SK-N-SH (cell line): ENCODE results near the gene STXBP6. TPM values are rescaled to one million over a fixed set of nuclear protein-coding genes. Genes with fewer than 3 reads are reported as not detected.

Source experiments
- CTCF ChIA-PET: fragments of 300-600, 350-600 bp; formaldehyde crosslinking; extraction: SDS; loops from one replicate; lab custom pipeline; 2021; lab: Yijun Ruan, JAX
- POLR2A ChIA-PET: fragments of 350-600 bp; sonication (Branson Sonifier 250); formaldehyde crosslinking; extraction: SDS; loops from one replicate; lab custom pipeline; 2020; ENCODE audit warnings: antibody characterized with exemption, inconsistent platforms; lab: Yijun Ruan, JAX
- DNase-seq: peaks from one replicate; pipeline ENCODE4 v3.0.0; 2012
- H2AFZ ChIP-seq: fragments of 200-600 bp; sonication (generic); 2 replicates; pipeline ENCODE4 v1.8.1; 2016; ENCODE audit warnings: antibody characterized with exemption, mild to moderate bottlenecking, low read depth
- H3F3A ChIP-seq: fragments of 200-600 bp; sonication (generic); replicated peaks from 2 replicates; pipeline ENCODE3; 2016; ENCODE audit warnings: antibody characterized with exemption, mild to moderate bottlenecking; ENCODE audit not compliant: insufficient read depth
- H3K27ac ChIP-seq, 2 experiments: fragments of 200-500 bp in 1 of 2; fragments of 200-600 bp in 1 of 2; sonication (Bioruptor generic) in 1 of 2; sonication (generic), shearing (Covaris generic) in 1 of 2; 2 replicates each; pipeline versions ENCODE4 v1.5.1 to v1.6.1; 2014 to 2016; ENCODE audit warnings: low read depth in 2 of 2, inconsistent platforms in 1 of 2, low read length in 1 of 2, mild to moderate bottlenecking in 1 of 2, mixed read lengths in 1 of 2
- H3K27me3 ChIP-seq: fragments of 200-600 bp; sonication (generic), shearing (Covaris generic); 2 replicates; pipeline ENCODE4 v1.6.1; 2016; ENCODE audit warnings: mixed run types; ENCODE audit not compliant: insufficient read depth
- H3K36me3 ChIP-seq, 2 experiments: fragments of 200-500 bp in 1 of 2; fragments of 200-600 bp in 1 of 2; sonication (Bioruptor generic) in 1 of 2; sonication (generic) in 1 of 2; replicated peaks in 1 of 2; 2 replicates each; pipeline versions ENCODE3 to v1.5.1; 2014 to 2016; ENCODE audit warnings: low read length in 1 of 2, mild to moderate bottlenecking in 1 of 2; ENCODE audit not compliant: insufficient read depth in 2 of 2, control insufficient read depth in 1 of 2
- H3K4me1 ChIP-seq, 2 experiments: fragments of 200-500 bp in 1 of 2; fragments of 200-600 bp in 1 of 2; sonication (Bioruptor generic) in 1 of 2; sonication (generic), shearing (Covaris generic) in 1 of 2; 2 replicates each; pipeline versions ENCODE4 v1.5.1 to v1.6.1; 2014 to 2016; ENCODE audit warnings: low read depth in 1 of 2, low read length in 1 of 2, mixed run types in 1 of 2; ENCODE audit not compliant: insufficient read depth in 2 of 2, control insufficient read depth in 1 of 2
- H3K4me2 ChIP-seq: fragments of 200-600 bp; sonication (generic), shearing (Covaris generic); 2 replicates; pipeline ENCODE4 v1.6.1; 2017; ENCODE audit warnings: mixed run types
- H3K4me3 ChIP-seq, 2 experiments: fragments of 200-500 bp in 1 of 2; fragments of 200-600 bp in 1 of 2; sonication (Bioruptor generic) in 1 of 2; sonication (generic), shearing (Covaris generic) in 1 of 2; 2 replicates each; pipeline versions ENCODE4 v1.5.1 to v1.8.1; 2014 to 2016; ENCODE audit warnings: low read depth in 2 of 2, inconsistent platforms in 1 of 2, low read length in 1 of 2, mild to moderate bottlenecking in 1 of 2, mixed read lengths in 1 of 2, moderate library complexity in 1 of 2
- H3K79me2 ChIP-seq: fragments of 200-600 bp; sonication (generic); 2 replicates; pipeline ENCODE4 v1.8.1; 2017; ENCODE audit warnings: mild to moderate bottlenecking; ENCODE audit not compliant: insufficient read depth
- H3K9ac ChIP-seq: fragments of 200-600 bp; sonication (generic); 2 replicates; pipeline ENCODE4 v1.6.1; 2017; ENCODE audit warnings: mixed run types
- H3K9me2 ChIP-seq: fragments of 200-600 bp; sonication (generic); 2 replicates; pipeline ENCODE4 v1.6.1; 2017; ENCODE audit warnings: mixed run types
- H3K9me3 ChIP-seq: fragments of 200-600 bp; sonication (generic); 2 replicates; pipeline ENCODE4 v1.6.1; 2017; ENCODE audit warnings: mixed run types, mild to moderate bottlenecking, moderate library complexity
- H4K20me1 ChIP-seq: fragments of 200-600 bp; sonication (generic); 2 replicates; pipeline ENCODE4 v1.6.1; 2017; ENCODE audit warnings: mild to moderate bottlenecking, mixed run types; ENCODE audit not compliant: insufficient read depth
- CHD2 ChIP-seq: fragments of 150-350 bp; IDR thresholded peaks from 2 replicates; pipeline ENCODE4 v1.6.1; 2018; ENCODE audit warnings: low read length; ENCODE audit not compliant: partially characterized antibody
- EZH2phosphoT487 ChIP-seq: fragments of 200-600 bp; sonication (generic); IDR thresholded peaks from 2 replicates; pipeline ENCODE4 v1.6.1; 2017; ENCODE audit warnings: low read depth, mixed run types, mild to moderate bottlenecking, antibody characterized with exemption, moderate library complexity, borderline replicate concordance
- FOXJ3 ChIP-seq: sonication (generic); formaldehyde crosslinking; IDR thresholded peaks from 2 replicates; pipeline ENCODE4 v1.5.1; 2020; ENCODE audit warnings: mild to moderate bottlenecking, missing genetic modification reagents
- GABPA ChIP-seq: IDR thresholded peaks from 2 replicates; pipeline ENCODE4 v1.4.0; 2012; ENCODE audit warnings: low read depth, mild to moderate bottlenecking
- MXI1 ChIP-seq: IDR thresholded peaks from 2 replicates; pipeline ENCODE4 v1.6.1; 2012; ENCODE audit warnings: mild to moderate bottlenecking, low read depth, low read length, improper control_type of control experiment
- RCOR1 ChIP-seq: fragments of 150-350 bp; IDR thresholded peaks from 2 replicates; pipeline ENCODE4 v1.6.1; 2017; ENCODE audit warnings: antibody characterized with exemption, low read length
- RXRA ChIP-seq: IDR thresholded peaks from 2 replicates; pipeline ENCODE4 v1.4.0; 2012; ENCODE audit warnings: low read depth, mild to moderate bottlenecking, borderline replicate concordance
- TAF1 ChIP-seq: IDR thresholded peaks from 2 replicates; pipeline ENCODE4 v1.6.1; 2012; ENCODE audit warnings: low read depth, mild to moderate bottlenecking, low read length, moderate library complexity, borderline replicate concordance
- TCF12 ChIP-seq: IDR thresholded peaks from 2 replicates; pipeline ENCODE4 v1.4.0; 2012
- TEAD4 ChIP-seq: IDR thresholded peaks from 2 replicates; pipeline ENCODE4 v1.4.0; 2012; ENCODE audit warnings: mild to moderate bottlenecking, borderline replicate concordance; ENCODE audit not compliant: insufficient read depth
- WGBS: methylation state at CpG from one replicate; pipeline ENCODE4 v1.1.6; 2017; ENCODE audit warnings: low lambda C conversion rate; 5-methylcytosine and 5-hydroxymethylcytosine counted together
- polyA plus RNA-seq, 3 experiments: library from polyadenylated mRNA; depleted of rRNA; stranded (reverse); fragments of >200 nt; gene quantifications; 2 replicates each; pipeline ENCODE4 v1.2.3, GENCODE V29; 2012
- TF ChIP-seq, protein P1 (sequence below): IDR thresholded peaks from 2 replicates; pipeline ENCODE4 v1.4.0; 2012; ENCODE audit warnings: low read depth, borderline replicate concordance
- TF ChIP-seq, protein P2 (sequence below): IDR thresholded peaks from 2 replicates; pipeline ENCODE4 v1.4.0; 2012; ENCODE audit warnings: low read depth, borderline replicate concordance
- TF ChIP-seq, protein P3 (sequence below): IDR thresholded peaks from 2 replicates; pipeline ENCODE4 v1.4.0; 2012; ENCODE audit warnings: low read depth
- TF ChIP-seq, protein P4 (sequence below): fragments of 150-350 bp; IDR thresholded peaks from 2 replicates; pipeline ENCODE4 v1.6.1; 2016; ENCODE audit warnings: mild to moderate bottlenecking, low read depth, low read length
- TF ChIP-seq, protein P5 (sequence below): IDR thresholded peaks from 2 replicates; pipeline ENCODE4; 2012

The STXBP6 gene
- polyA plus RNA-seq, 1 of the 3 experiments (the other 2 are of a cell fraction): 0.16 TPM

DNA sequence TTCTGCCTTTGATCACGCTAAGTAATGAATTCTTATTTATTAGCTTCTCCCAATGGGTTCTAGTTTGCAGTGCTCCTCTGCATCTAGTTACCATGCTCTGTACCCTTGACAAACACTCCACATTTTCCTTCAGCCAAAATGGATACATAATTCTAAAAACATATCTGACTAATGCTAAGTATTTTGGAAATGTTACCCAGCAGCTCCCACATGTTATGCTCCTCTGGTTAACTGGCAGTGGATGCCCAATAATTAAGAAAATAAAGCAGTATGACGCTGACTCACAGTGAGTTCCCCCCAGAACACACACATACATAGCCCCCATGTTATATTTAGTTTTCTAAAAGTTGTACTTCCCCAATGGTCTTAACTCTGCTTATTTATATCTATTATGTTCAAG is 74.6 kb downstream of the STXBP6 start (continued):
- TF ChIP-seq, protein P1, sequence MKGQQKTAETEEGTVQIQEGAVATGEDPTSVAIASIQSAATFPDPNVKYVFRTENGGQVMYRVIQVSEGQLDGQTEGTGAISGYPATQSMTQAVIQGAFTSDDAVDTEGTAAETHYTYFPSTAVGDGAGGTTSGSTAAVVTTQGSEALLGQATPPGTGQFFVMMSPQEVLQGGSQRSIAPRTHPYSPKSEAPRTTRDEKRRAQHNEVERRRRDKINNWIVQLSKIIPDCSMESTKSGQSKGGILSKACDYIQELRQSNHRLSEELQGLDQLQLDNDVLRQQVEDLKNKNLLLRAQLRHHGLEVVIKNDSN: no peak

DNA sequence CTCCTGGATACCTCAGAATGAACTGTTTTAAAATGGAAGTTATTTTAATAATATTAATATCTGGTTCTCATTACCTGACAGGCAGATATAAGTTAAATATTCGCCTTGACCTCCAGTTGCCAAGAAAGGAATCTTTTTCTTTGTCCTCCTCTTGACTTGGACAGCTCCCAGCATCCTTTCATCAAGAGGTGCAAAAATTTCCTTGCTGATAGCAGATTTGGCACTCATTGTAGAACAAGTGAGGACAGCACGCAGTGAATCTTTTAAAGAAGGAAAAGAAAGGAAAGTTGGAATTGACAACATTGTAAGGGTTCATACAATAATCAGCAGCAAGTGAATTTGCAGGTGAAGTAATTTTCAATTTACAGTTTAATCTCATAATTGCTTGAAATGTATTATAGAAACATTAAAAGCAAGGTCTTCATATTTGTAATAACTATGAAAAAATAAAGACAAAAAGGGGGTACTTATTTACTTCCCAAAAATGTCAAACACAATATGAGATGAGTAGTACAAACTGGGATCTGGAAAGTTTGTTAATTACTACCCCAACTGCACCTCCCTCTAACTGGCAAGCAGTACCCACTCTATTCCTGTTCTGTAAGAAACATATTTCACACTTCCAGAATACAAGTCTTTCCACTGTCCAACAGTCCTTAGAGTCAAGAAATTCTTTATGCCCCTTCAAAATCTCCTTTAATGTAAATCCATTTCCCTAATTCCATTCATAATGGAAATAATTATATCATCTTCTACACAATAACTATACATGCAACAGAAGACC is 75.2 kb downstream of the STXBP6 start:
- Histone ChIP-seq H3K4me2 (no peak overlapping the region), H3K9me3 (no peaks in the 10 kb centered on the region), H2AFZ (no peak overlapping the region), H3K27ac (no peak overlapping the region), H3F3A (no peaks in the 10 kb centered on the region), H3K4me3 (no peak overlapping the region), H3K4me1 (no peaks in the 10 kb centered on the region), H3K9ac (no peak overlapping the region), H4K20me1 (no peaks in the 10 kb centered on the region), H3K79me2 (no peaks in the 10 kb centered on the region), H3K9me2 (no peaks in the 10 kb centered on the region; the same call in 1 of the 2 replicates), H3K27me3 (no peaks in the 10 kb centered on the region), H3K36me3 (no peaks in the 10 kb centered on the region)
- CTCF ChIA-PET: no interaction called here
- 4% methylated on average over 2 of the region's 2 CpGs for WGBS
- no peak for DNase-seq
- TF ChIP-seq TCF12: no peak
- no peak for TF ChIP-seq EZH2phosphoT487
- TF ChIP-seq GABPA: no peak
- TF ChIP-seq TAF1: no peak
- TF ChIP-seq RCOR1: no peak
- no peak for TF ChIP-seq TEAD4
- TF ChIP-seq FOXJ3: no peak
- TF ChIP-seq, protein P2, sequence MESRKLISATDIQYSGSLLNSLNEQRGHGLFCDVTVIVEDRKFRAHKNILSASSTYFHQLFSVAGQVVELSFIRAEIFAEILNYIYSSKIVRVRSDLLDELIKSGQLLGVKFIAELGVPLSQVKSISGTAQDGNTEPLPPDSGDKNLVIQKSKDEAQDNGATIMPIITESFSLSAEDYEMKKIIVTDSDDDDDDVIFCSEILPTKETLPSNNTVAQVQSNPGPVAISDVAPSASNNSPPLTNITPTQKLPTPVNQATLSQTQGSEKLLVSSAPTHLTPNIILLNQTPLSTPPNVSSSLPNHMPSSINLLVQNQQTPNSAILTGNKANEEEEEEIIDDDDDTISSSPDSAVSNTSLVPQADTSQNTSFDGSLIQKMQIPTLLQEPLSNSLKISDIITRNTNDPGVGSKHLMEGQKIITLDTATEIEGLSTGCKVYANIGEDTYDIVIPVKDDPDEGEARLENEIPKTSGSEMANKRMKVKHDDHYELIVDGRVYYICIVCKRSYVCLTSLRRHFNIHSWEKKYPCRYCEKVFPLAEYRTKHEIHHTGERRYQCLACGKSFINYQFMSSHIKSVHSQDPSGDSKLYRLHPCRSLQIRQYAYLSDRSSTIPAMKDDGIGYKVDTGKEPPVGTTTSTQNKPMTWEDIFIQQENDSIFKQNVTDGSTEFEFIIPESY: no peak
- TF ChIP-seq, protein P3, sequence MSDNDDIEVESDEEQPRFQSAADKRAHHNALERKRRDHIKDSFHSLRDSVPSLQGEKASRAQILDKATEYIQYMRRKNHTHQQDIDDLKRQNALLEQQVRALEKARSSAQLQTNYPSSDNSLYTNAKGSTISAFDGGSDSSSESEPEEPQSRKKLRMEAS: no peak
- TF ChIP-seq, protein P1: no peak
- TF ChIP-seq, protein P4, sequence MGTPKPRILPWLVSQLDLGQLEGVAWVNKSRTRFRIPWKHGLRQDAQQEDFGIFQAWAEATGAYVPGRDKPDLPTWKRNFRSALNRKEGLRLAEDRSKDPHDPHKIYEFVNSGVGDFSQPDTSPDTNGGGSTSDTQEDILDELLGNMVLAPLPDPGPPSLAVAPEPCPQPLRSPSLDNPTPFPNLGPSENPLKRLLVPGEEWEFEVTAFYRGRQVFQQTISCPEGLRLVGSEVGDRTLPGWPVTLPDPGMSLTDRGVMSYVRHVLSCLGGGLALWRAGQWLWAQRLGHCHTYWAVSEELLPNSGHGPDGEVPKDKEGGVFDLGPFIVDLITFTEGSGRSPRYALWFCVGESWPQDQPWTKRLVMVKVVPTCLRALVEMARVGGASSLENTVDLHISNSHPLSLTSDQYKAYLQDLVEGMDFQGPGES: no peak
- TF ChIP-seq, protein P5, sequence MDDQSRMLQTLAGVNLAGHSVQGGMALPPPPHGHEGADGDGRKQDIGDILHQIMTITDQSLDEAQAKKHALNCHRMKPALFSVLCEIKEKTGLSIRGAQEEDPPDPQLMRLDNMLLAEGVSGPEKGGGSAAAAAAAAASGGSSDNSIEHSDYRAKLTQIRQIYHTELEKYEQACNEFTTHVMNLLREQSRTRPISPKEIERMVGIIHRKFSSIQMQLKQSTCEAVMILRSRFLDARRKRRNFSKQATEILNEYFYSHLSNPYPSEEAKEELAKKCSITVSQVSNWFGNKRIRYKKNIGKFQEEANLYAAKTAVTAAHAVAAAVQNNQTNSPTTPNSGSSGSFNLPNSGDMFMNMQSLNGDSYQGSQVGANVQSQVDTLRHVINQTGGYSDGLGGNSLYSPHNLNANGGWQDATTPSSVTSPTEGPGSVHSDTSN: no peak
- TF ChIP-seq CHD2: no peak
- TF ChIP-seq MXI1: no peak
- TF ChIP-seq RXRA: no peak
- POLR2A ChIA-PET: no interaction called here
